Neural crest cell (in vitro differentiated cells): ENCODE results near the gene KHDC4. TPM values are rescaled to one million over a fixed set of nuclear protein-coding genes. Genes with fewer than 3 reads are reported as not detected.
A peak's percentile ranks its signal among the peaks of the same experiment; 100 is the strongest.

Source experiments
- DNase-seq: peaks from one replicate; pipeline ENCODE4 v3.0.0; 2021; ENCODE audit warnings: low read depth, mixed read lengths, low spot score
- H3K27ac Mint-ChIP-seq: one replicate; pipeline ENCODE4 v1.8.0; 2021; ENCODE audit warnings: mild to moderate bottlenecking, mixed read lengths; ENCODE audit not compliant: unreplicated experiment
- H3K27me3 Mint-ChIP-seq: 2 replicates; pipeline ENCODE4 v1.8.0; 2021; ENCODE audit warnings: low read depth, mild to moderate bottlenecking, mixed read lengths
- H3K36me3 Mint-ChIP-seq: 2 replicates; pipeline ENCODE4 v1.8.0; 2021; ENCODE audit warnings: low read depth, mild to moderate bottlenecking, mixed read lengths
- H3K4me1 Mint-ChIP-seq: 2 replicates; pipeline ENCODE4 v1.8.0; 2021; ENCODE audit warnings: mixed read lengths
- H3K4me3 Mint-ChIP-seq: one replicate; pipeline ENCODE4 v1.8.0; 2021; ENCODE audit warnings: mild to moderate bottlenecking, mixed read lengths
- H3K9me3 Mint-ChIP-seq: 2 replicates; pipeline ENCODE4 v1.8.0; 2021; ENCODE audit warnings: mixed read lengths
- CTCF ChIP-seq: fragments of 200-600 bp; sonication (generic); conservative IDR thresholded peaks from 2 replicates; pipeline ENCODE4 v1.5.0; 2021; ENCODE audit warnings: antibody characterized with exemption, mild to moderate bottlenecking
- total RNA-seq: library from RNA; stranded (reverse); gene quantifications from 2 replicates; pipeline ENCODE4 v1.2.1, GENCODE V29; 2021

KHDC4 gene
- total RNA-seq, 1 donor from 2014 or later: 69.9 TPM

- no peaks in the 10 kb centered on the region for H3K27me3 Mint-ChIP-seq
- no peak for DNase-seq
- no peak for TF ChIP-seq CTCF
- H3K4me3 Mint-ChIP-seq: no peak overlapping the region
- no peaks in the 10 kb centered on the region for H3K9me3 Mint-ChIP-seq
- peaks cover 9% of the 10 kb centered on the region for H3K4me1 Mint-ChIP-seq
- H3K27ac Mint-ChIP-seq: no peak overlapping the region
- peaks cover 2% of the 10 kb centered on the region for H3K36me3 Mint-ChIP-seq
Observed at GRCh38 chr1:155880251-155880650, 54.0 kb downstream of the KHDC4 start.

GRCh38 chr1:155877945-155878344 lies 56.3 kb downstream of the KHDC4 start:
- no peak overlapping the region for H3K27ac Mint-ChIP-seq
- H3K27me3 Mint-ChIP-seq: no peaks in the 10 kb centered on the region
- H3K4me1 Mint-ChIP-seq: peaks cover 4% of the 10 kb centered on the region
- no peak for TF ChIP-seq CTCF
- DNase-seq: no peak
- peaks cover 2% of the 10 kb centered on the region for H3K36me3 Mint-ChIP-seq
- H3K4me3 Mint-ChIP-seq: no peak overlapping the region
- no peaks in the 10 kb centered on the region for H3K9me3 Mint-ChIP-seq

GRCh38 chr1:155873860-155874259 lies 60.4 kb downstream of the KHDC4 start:
- Mint-ChIP-seq H3K9me3 (no peaks in the 10 kb centered on the region), H3K4me3 (no peak overlapping the region), H3K4me1 (peaks cover 24% of the 10 kb centered on the region), H3K27me3 (no peaks in the 10 kb centered on the region), H3K27ac (no peak overlapping the region), H3K36me3 (peaks cover 2% of the 10 kb centered on the region)
- no peak for DNase-seq
- no peak for TF ChIP-seq CTCF

- no peaks in the 10 kb centered on the region for H3K9me3 Mint-ChIP-seq
- H3K36me3 Mint-ChIP-seq: peaks cover 5% of the 10 kb centered on the region
- no peak for DNase-seq
- no peaks in the 10 kb centered on the region for H3K27me3 Mint-ChIP-seq
- TF ChIP-seq CTCF: no peak
- H3K4me1 Mint-ChIP-seq: peaks cover 24% of the 10 kb centered on the region
- peak overlapping the region; percentile 97 for H3K27ac Mint-ChIP-seq
- H3K4me3 Mint-ChIP-seq: peak overlapping the region; percentile 7
Observed at GRCh38 chr1:155872527-155872926, 61.7 kb downstream of the KHDC4 start.

- H3K4me1 Mint-ChIP-seq: peaks cover 24% of the 10 kb centered on the region
- no peak for TF ChIP-seq CTCF
- H3K27me3 Mint-ChIP-seq: no peaks in the 10 kb centered on the region
- H3K27ac Mint-ChIP-seq: peak overlapping the region; percentile 57
- H3K36me3 Mint-ChIP-seq: peaks cover 3% of the 10 kb centered on the region
- no peaks in the 10 kb centered on the region for H3K9me3 Mint-ChIP-seq
- DNase-seq: no peak
- H3K4me3 Mint-ChIP-seq: no peak overlapping the region
Observed at GRCh38 chr1:155871390-155871789, 62.8 kb downstream of the KHDC4 start.

- DNase-seq: no peak
- Mint-ChIP-seq H3K4me3 (no peak overlapping the region), H3K27me3 (no peaks in the 10 kb centered on the region), H3K4me1 (peaks cover 18% of the 10 kb centered on the region), H3K9me3 (no peaks in the 10 kb centered on the region), H3K36me3 (peaks cover 3% of the 10 kb centered on the region), H3K27ac (no peak overlapping the region)
- TF ChIP-seq CTCF: no peak
Observed at GRCh38 chr1:155867766-155868165, 66.4 kb downstream of the KHDC4 start.
